PC-3 (cell line): ENCODE measurements around the gene SYT1.

Experiments used
- CTCF ChIP-seq: fragments of 300-600 bp; sonication (generic); conservative IDR thresholded peaks from 2 replicates; pipeline ENCODE4 v1.5.1; 2017; ENCODE audit warnings: antibody characterized with exemption, low read depth, mild to moderate bottlenecking, low read length
- EZH2 ChIP-seq: fragments of 300-600 bp; sonication (generic); IDR thresholded peaks from one replicate; pipeline ENCODE4 v1.6.1; 2017; ENCODE audit warnings: antibody characterized with exemption, mild to moderate bottlenecking, low read length; ENCODE audit not compliant: unreplicated experiment
- EZH2phosphoT487 ChIP-seq: fragments of 300-600 bp; sonication (generic); IDR thresholded peaks from 2 replicates; pipeline ENCODE4 v1.6.1; 2018; ENCODE audit warnings: mild to moderate bottlenecking, antibody characterized with exemption, low read length, borderline replicate concordance

DNA sequence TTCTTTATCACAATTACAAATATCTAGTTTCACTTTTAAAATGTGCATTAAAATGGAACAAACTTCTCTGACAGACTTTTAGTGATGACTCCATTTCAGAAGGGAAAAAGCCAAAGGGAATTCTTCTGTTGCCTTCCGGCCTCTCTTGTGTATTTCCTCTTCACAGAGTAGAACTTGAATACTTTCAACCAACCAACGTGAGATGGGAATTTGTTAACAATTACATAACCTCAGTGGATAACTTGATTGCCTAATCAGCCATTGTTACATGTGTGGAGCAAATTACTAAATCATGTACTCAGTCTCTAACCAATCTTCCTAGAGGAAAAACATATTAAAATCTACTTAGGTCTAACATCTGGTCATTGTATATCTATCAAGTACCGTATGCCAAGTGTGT, 291.1 kb downstream of the SYT1 start:
- no peak for TF ChIP-seq CTCF
- TF ChIP-seq EZH2phosphoT487 = no peak
- TF ChIP-seq EZH2 = no peak
